MM.1S (cell line): ENCODE measurements around the gene SAV1.

Experiments used
- DNase-seq: peaks from one replicate; pipeline ENCODE4 v3.0.0-alpha.2; 2015
- H2AFZ ChIP-seq: fragments of 300-600 bp; sonication (generic); 2 replicates; pipeline ENCODE4 v1.6.0; 2016; ENCODE audit warnings: antibody characterized with exemption, low read length
- H3F3A ChIP-seq: fragments of 300-600 bp; sonication (generic); 2 replicates; pipeline ENCODE4 v1.6.1; 2016; ENCODE audit warnings: mild to moderate bottlenecking, antibody characterized with exemption, low read length, moderate library complexity, mixed read lengths; ENCODE audit not compliant: insufficient read depth
- H3K27ac ChIP-seq: fragments of 300-600 bp; sonication (generic); 2 replicates; pipeline ENCODE4 v1.5.1; 2016; ENCODE audit warnings: mild to moderate bottlenecking, low read length
- H3K27me3 ChIP-seq: fragments of 300-600 bp; sonication (generic); replicated peaks from 2 replicates; pipeline ENCODE4 v1.6.0; 2016; ENCODE audit warnings: low read length; ENCODE audit not compliant: insufficient read depth
- H3K36me3 ChIP-seq: fragments of 300-600 bp; sonication (generic); replicated peaks from 2 replicates; pipeline ENCODE4 v1.6.1; 2016; ENCODE audit warnings: mild to moderate bottlenecking, low read length, mixed read lengths; ENCODE audit not compliant: insufficient read depth
- H3K4me1 ChIP-seq: fragments of 300-600 bp; sonication (generic); 2 replicates; pipeline ENCODE4 v1.6.1; 2016; ENCODE audit warnings: low read length, mixed read lengths
- H3K4me2 ChIP-seq: fragments of 300-600 bp; sonication (generic); 2 replicates; pipeline ENCODE4 v1.6.0; 2016; ENCODE audit warnings: low read depth, low read length
- H3K4me3 ChIP-seq: fragments of 300-600 bp; sonication (generic); 2 replicates; pipeline ENCODE4 v1.5.1; 2016; ENCODE audit warnings: low read length, mixed read lengths
- H3K79me2 ChIP-seq: fragments of 300-600 bp; sonication (generic); 2 replicates; pipeline ENCODE4 v1.6.1; 2016; ENCODE audit warnings: mixed run types, low read length, mixed read lengths
- H3K9ac ChIP-seq: fragments of 300-600 bp; sonication (generic); 2 replicates; pipeline ENCODE4 v1.6.1; 2016; ENCODE audit warnings: low read length, mixed read lengths
- H3K9me2 ChIP-seq: fragments of 300-600 bp; sonication (generic); replicated peaks from 2 replicates; pipeline ENCODE4 v1.6.1; 2016; ENCODE audit warnings: mild to moderate bottlenecking, low read length, mixed read lengths; ENCODE audit not compliant: insufficient read depth
- H3K9me3 ChIP-seq: fragments of 300-600 bp; sonication (generic); replicated peaks from 2 replicates; pipeline ENCODE4 v1.6.1; 2016; ENCODE audit warnings: mild to moderate bottlenecking, low read length, mixed read lengths; ENCODE audit not compliant: insufficient read depth
- H4K20me1 ChIP-seq: fragments of 300-600 bp; sonication (generic); 2 replicates; pipeline ENCODE4 v1.6.1; 2016; ENCODE audit warnings: mild to moderate bottlenecking, low read length, moderate library complexity, mixed read lengths; ENCODE audit not compliant: insufficient read depth
- CTCF ChIP-seq: fragments of 300-600 bp; sonication (generic); IDR thresholded peaks from 2 replicates; pipeline ENCODE4 v1.5.1; 2016; ENCODE audit warnings: antibody characterized with exemption, low read length, mixed read lengths
- EZH2 ChIP-seq: fragments of 300-600 bp; sonication (generic); optimal IDR thresholded peaks from 2 replicates; pipeline ENCODE3; 2017; ENCODE audit warnings: low read depth, mild to moderate bottlenecking, antibody characterized with exemption, low read length, mixed read lengths
- EZH2phosphoT487 ChIP-seq: fragments of 300-600 bp; sonication (generic); IDR thresholded peaks from 2 replicates; pipeline ENCODE4 v1.6.1; 2018; ENCODE audit warnings: antibody characterized with exemption, low read length

The SAV1 gene

DNA sequence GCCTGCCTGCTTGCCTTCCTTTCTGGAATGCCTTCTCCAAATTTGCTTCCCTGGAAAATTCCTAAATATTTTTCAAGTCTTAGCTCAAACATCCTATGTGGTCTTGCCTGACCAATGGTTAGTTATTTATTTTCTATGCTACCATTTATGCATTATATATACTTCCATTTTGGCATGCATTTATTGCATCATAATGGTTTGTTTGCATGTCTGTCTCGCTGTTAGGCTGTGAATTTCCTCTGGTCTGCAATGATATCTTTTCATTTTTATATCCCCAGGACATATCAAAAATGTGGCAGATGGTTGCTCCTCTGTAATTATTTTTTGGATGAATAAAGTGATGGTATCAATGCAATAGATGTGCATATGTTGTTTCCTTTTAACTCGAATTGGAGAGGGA is 77.6 kb downstream of the SAV1 start:
- Histone ChIP-seq H3K9me2 (no peaks in the 10 kb centered on the region), H4K20me1 (no peaks in the 10 kb centered on the region), H3F3A (no peaks in the 10 kb centered on the region), H3K27me3 (no peaks in the 10 kb centered on the region), H3K79me2 (no peaks in the 10 kb centered on the region), H3K4me3 (no peak overlapping the region), H3K9me3 (no peaks in the 10 kb centered on the region), H3K27ac (no peak overlapping the region), H3K4me2 (no peak overlapping the region), H3K9ac (no peak overlapping the region), H2AFZ (no peak overlapping the region), H3K4me1 (no peaks in the 10 kb centered on the region), H3K36me3 (no peaks in the 10 kb centered on the region)
- TF ChIP-seq EZH2phosphoT487 (no peak), CTCF (no peak), EZH2 (no peak)
- DNase-seq = no peak
